Muscle of leg (tissue), 11 donors: ENCODE measurements around the gene ZBTB47. TPM values are rescaled to one million over a fixed set of nuclear protein-coding genes. Genes with fewer than 3 reads are reported as not detected.
A peak's percentile ranks its signal among the peaks of the same experiment; 100 is the strongest.

Experiments
- DNase-seq: peaks from one replicate; pipeline ENCODE4 v3.0.0; 2013
- H3K27ac ChIP-seq: one replicate; pipeline ENCODE4 v1.5.1; 2013; ENCODE audit warnings: mild to moderate bottlenecking, low read length, control low read depth
- H3K27me3 ChIP-seq: one replicate; pipeline ENCODE4 v1.6.1; 2013; ENCODE audit warnings: low read length; ENCODE audit not compliant: control insufficient read depth, insufficient read depth
- H3K36me3 ChIP-seq: one replicate; pipeline ENCODE4 v1.6.1; 2013; ENCODE audit warnings: low read length; ENCODE audit not compliant: control insufficient read depth, insufficient read depth
- H3K4me1 ChIP-seq: one replicate; pipeline ENCODE4 v1.6.1; 2013; ENCODE audit warnings: low read length; ENCODE audit not compliant: control insufficient read depth, insufficient read depth
- H3K4me3 ChIP-seq: one replicate; pipeline ENCODE4 v1.5.1; 2013; ENCODE audit warnings: low read length, control low read depth
- H3K9me3 ChIP-seq: replicated peaks from 2 replicates; pipeline ENCODE4 v1.6.1; 2013; ENCODE audit warnings: low read depth, low read length; ENCODE audit not compliant: control insufficient read depth
- WGBS: methylation state at CpG from one replicate; pipeline ENCODE4 v1.1.5; 2013; ENCODE audit warnings: missing lambda C conversion rate; ENCODE audit not compliant: insufficient coverage; 5-methylcytosine and 5-hydroxymethylcytosine counted together
- polyA plus RNA-seq, 8 donors: library from polyadenylated mRNA; unstranded; fragments of 120-200 nt; gene quantifications; one replicate each; pipeline versions ENCODE4 v1.2.1 to v1.2.3, GENCODE V29; 2013; ENCODE audit warnings: inconsistent platforms in 1 of 8, low replicate concordance in 1 of 8; ENCODE audit not compliant: insufficient read length in 8 of 8, insufficient read depth in 1 of 8
- total RNA-seq: library from RNA; stranded (reverse); fragments of 120-200 nt; gene quantifications from one replicate; pipeline ENCODE4 v1.2.4, GENCODE V29; 2013

ZBTB47 gene
- total and polyA plus RNA-seq, 9 donors: 25.9 to 36.6 (median 31.4) TPM

DNA sequence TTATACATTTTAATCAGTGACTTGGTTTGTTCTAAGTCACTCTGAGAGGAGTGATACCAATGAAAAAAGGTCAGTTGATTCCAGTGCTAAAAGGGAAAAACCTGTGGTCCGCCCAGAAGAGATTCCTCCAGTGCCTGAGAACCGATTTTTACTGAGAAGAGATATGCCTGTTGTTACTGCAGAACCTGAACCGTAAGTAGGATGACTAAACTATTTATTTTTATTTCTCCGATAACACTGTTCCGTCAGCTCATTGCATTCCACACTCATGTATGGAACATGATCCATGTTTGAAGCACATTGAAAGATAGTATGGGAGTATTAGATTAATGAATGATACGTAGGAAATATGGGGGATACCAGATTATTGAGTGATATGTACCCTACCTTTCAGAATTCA is 20.0 kb upstream of the ZBTB47 start:
- no peak for DNase-seq
- Histone ChIP-seq H3K4me3 (no peak overlapping the region), H3K4me1 (no peaks in the 10 kb centered on the region), H3K27me3 (no peaks in the 10 kb centered on the region), H3K9me3 (no peaks in the 10 kb centered on the region), H3K27ac (no peak overlapping the region), H3K36me3 (peaks cover 59% of the 10 kb centered on the region)
- WGBS: 92% methylated on average over 2 of the region's 6 CpGs

DNA sequence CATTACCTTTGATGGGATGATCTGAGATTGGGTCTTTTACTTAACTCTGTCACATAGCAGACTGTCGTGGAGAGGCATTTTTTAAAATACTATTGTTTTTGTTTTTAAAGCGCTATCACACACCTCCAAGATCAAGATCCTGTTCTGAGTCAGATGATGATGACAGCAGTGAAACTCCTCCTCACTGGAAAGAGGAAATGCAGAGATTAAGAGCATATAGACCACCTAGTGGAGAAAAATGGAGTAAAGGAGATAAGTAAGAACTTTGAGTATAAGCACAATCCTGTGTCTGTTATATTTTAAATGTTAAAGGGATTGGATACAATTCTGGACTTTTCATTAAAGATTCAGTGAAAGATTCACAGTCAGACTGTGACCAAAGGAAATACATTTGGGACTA is 18.4 kb upstream of the ZBTB47 start:
- no peak overlapping the region for H3K27ac ChIP-seq
- no peaks in the 10 kb centered on the region for H3K27me3 ChIP-seq
- H3K4me1 ChIP-seq: no peaks in the 10 kb centered on the region
- no peaks in the 10 kb centered on the region for H3K9me3 ChIP-seq
- H3K36me3 ChIP-seq: peaks cover 69% of the 10 kb centered on the region
- no CpG with 5 or more reads among the region's 2 CpGs for WGBS
- no peak overlapping the region for H3K4me3 ChIP-seq
- peak; percentile 11 for DNase-seq

DNA sequence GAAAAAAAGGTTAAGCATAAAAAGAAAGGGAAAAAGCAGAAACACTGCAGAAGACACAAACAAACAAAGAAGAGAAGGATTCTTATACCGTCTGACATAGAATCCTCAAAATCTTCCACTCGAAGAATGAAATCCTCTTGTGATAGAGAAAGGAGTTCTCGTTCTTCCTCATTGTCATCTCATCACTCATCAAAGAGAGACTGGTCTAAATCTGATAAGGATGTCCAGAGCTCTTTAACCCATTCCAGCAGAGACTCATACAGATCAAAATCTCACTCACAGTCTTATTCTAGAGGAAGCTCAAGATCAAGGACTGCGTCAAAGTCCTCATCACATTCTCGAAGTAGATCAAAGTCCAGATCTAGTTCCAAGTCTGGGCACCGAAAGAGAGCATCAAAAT is 16.5 kb upstream of the ZBTB47 start:
- WGBS: 87% methylated on average over 2 of the region's 6 CpGs
- Histone ChIP-seq H3K27ac (no peak overlapping the region), H3K36me3 (peaks cover 67% of the 10 kb centered on the region), H3K27me3 (no peaks in the 10 kb centered on the region), H3K4me3 (no peak overlapping the region), H3K4me1 (no peaks in the 10 kb centered on the region), H3K9me3 (no peaks in the 10 kb centered on the region)
- no peak for DNase-seq

DNA sequence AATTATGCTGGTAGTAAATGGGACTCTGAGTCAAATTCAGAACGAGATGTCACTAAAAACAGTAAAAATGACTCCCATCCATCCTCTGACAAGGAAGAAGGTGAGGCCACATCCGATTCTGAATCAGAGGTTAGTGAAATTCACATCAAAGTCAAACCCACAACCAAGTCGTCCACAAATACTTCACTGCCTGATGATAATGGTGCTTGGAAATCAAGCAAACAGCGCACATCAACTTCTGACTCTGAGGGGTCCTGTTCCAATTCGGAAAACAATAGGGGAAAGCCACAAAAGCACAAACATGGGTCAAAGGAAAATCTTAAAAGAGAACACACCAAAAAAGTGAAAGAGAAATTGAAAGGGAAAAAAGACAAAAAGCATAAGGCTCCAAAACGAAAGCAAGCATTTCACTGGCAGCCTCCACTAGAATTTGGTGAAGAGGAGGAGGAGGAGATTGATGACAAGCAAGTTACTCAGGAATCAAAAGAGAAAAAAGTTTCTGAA is 15.1 kb upstream of the ZBTB47 start:
- H3K4me3 ChIP-seq: no peak overlapping the region
- peaks cover 71% of the 10 kb centered on the region for H3K36me3 ChIP-seq
- H3K27me3 ChIP-seq: no peaks in the 10 kb centered on the region
- no peaks in the 10 kb centered on the region for H3K9me3 ChIP-seq
- no peaks in the 10 kb centered on the region for H3K4me1 ChIP-seq
- DNase-seq: no peak
- 60% methylated on average over 1 of the region's 6 CpGs for WGBS
- no peak overlapping the region for H3K27ac ChIP-seq

DNA sequence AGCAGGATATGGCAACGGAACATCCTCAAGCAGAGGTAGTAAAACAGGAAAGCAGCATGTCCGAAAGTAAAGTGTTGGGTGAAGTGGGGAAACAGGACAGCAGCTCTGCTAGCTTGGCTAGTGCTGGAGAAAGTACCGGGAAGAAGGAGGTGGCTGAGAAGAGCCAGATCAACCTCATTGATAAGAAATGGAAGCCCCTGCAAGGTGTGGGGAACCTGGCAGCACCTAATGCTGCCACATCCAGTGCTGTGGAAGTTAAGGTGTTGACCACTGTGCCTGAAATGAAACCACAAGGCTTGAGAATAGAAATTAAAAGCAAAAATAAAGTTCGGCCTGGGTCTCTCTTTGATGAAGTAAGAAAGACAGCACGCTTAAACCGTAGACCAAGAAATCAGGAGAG is 14.3 kb upstream of the ZBTB47 start:
- Histone ChIP-seq H3K27ac (no peak overlapping the region), H3K9me3 (no peaks in the 10 kb centered on the region), H3K27me3 (no peaks in the 10 kb centered on the region), H3K36me3 (peaks cover 73% of the 10 kb centered on the region), H3K4me3 (no peak overlapping the region), H3K4me1 (no peaks in the 10 kb centered on the region)
- no peak for DNase-seq
- WGBS: 84% methylated on average over 6 of the region's 6 CpGs

DNA sequence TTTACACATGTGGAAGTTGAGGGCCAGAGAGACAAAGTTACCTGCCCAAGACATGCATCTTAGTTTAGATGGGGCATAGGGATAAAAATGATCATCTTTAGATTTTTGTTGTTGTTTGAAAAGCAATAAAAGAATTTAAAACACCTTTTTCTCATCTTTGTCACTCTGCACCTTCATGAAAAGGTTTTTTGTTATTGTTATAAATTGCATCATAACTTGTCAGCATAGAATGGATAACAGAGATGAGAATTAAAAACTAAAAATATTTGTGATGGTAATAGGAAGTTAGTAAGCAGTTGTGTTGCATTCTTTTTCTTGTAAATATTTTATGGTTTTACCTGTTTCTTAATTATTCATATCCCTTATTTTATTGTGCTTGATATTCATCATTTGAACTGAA is 13.4 kb upstream of the ZBTB47 start:
- Histone ChIP-seq H3K36me3 (peaks cover 78% of the 10 kb centered on the region), H3K4me3 (no peak overlapping the region), H3K27ac (no peak overlapping the region)

DNA sequence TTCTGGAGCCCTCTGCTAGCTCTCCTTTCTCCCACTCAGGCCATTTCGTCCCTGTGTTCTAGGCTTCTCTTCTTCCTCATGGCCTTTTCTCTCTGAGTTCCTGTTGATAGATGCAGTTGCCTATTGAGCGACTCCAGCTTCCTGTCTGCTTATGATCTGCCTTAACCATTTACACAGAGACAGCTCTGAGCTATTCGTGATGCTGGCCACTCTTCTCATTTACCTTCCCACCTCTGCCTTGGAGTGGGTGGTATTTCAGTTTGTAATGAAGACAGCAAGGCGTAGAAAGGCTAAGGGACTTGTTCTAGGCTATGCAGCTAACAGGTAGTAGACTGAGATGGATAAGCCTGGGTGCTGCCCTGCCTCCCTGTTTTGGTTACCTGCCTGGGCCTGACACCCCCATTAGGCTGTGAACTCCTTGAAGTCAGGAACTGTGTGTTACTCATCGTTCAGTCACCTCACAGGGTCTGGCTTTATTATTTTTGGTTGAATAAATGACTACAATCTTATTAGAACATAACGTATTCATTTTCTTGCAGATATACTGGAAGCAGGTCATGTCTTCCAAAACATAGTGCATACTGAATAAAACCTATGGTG is 12.6 kb upstream of the ZBTB47 start:
- Histone ChIP-seq H3K27ac (no peak overlapping the region), H3K27me3 (no peaks in the 10 kb centered on the region), H3K9me3 (no peaks in the 10 kb centered on the region), H3K4me3 (no peak overlapping the region), H3K36me3 (peaks cover 78% of the 10 kb centered on the region), H3K4me1 (no peaks in the 10 kb centered on the region)
- 100% methylated on average over 2 of the region's 6 CpGs for WGBS
- DNase-seq: no peak

More for the DNA sequence above, 13.4 kb upstream of the ZBTB47 start:
- Histone ChIP-seq H3K27me3 (no peaks in the 10 kb centered on the region), H3K9me3 (no peaks in the 10 kb centered on the region), H3K4me1 (no peaks in the 10 kb centered on the region)
- DNase-seq: no peak

DNA sequence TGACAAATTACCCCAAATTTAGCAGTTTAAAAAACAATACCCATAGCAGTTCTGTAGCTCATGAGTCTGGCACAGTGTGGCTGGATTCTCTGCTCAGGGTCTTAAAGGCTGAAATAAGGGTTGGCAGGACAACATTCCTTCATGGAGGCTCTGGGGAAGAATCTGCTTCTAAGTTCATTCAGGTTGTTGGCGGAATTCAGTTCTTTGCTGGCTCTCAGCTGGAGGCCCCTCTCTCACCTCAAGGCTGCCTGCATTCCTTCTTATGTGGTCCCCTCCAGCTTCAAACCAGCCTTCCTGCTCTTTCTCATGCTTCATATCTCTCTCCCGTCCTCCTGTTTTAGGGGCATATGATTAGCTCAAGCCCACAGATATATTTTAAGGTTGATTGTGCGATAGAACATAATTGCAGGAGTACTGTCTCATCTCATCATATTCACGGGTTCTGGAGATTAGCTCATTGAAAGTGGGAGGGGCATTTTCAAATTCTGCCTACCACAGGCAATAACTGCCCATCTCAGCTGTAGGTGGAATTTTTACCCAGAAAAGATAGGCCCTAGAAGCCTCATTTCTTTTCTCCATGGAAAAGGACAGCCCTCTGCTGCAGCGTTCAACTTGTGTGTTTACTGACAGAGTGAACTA is 5.6 kb upstream of the ZBTB47 start:
- Histone ChIP-seq H3K9me3 (no peaks in the 10 kb centered on the region), H3K36me3 (peaks cover 54% of the 10 kb centered on the region), H3K4me1 (peaks cover 19% of the 10 kb centered on the region), H3K27ac (no peak overlapping the region), H3K4me3 (no peak overlapping the region), H3K27me3 (no peaks in the 10 kb centered on the region)
- no peak for DNase-seq
- no CpG with 5 or more reads among the region's 5 CpGs for WGBS

DNA sequence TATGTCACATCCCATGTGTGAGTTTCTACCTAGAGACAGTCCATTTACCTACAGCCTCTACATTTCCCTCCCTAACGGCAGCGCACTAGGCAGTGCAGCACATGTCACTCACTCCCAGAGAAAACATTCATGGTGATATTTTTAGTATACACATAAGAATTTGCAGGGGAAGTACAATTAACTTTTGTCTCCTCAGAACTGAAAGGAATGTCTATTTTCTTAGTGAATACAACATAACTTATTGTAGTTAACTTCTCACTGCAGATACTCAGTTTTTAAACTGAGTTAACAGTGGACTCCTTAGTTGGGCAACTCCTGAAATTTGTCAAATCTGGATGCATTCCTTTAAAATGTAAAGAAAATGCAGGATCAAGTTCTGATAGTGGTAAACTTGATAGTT is 4.5 kb upstream of the ZBTB47 start:
- no CpG with 5 or more reads among the region's 2 CpGs for WGBS
- Histone ChIP-seq H3K36me3 (peaks cover 44% of the 10 kb centered on the region), H3K9me3 (no peaks in the 10 kb centered on the region), H3K4me1 (peaks cover 29% of the 10 kb centered on the region), H3K4me3 (no peak overlapping the region), H3K27me3 (no peaks in the 10 kb centered on the region), H3K27ac (no peak overlapping the region)
- DNase-seq: no peak

DNA sequence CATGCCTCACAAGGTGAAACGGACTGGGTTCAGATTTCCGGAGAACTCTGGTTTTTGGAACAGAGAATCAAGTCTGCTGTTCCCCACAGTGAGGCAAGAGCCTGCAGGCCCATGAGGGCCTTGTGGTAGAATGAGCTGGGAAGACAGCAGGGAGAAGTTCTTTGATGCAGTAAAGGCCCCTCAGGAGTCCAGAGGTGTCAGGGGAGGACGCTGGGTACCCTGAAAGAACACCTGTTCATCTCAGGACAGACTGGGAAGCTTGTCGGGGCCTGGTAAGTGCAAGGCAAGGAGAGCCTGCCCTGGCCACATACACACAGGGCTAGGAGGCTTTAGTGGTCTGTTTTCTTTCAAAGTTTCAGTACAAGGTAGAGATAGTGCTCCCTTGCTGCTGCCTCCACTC is 3.7 kb upstream of the ZBTB47 start:
- peaks cover 37% of the 10 kb centered on the region for H3K36me3 ChIP-seq
- H3K4me3 ChIP-seq: no peak overlapping the region
- 80% methylated on average over 4 of the region's 4 CpGs for WGBS
- no peaks in the 10 kb centered on the region for H3K27me3 ChIP-seq
- no peak overlapping the region for H3K27ac ChIP-seq
- H3K9me3 ChIP-seq: no peaks in the 10 kb centered on the region
- H3K4me1 ChIP-seq: peaks cover 32% of the 10 kb centered on the region
- DNase-seq: peak; percentile 5
